Measurements from ENCODE around the gene ADIPOR2. TPM values are rescaled to one million over a fixed set of nuclear protein-coding genes. Genes with fewer than 3 reads are reported as not detected.
"Not testable (repeated sequence)": the region's sequence is repeated elsewhere in the genome, so short reads cannot be mapped to it uniquely, and the experiment has no call there.

The ADIPOR2 gene
- total and polyA plus RNA-seq, 12 donors: 18.5 to 47.7 (median 41.6) TPM

DNA sequence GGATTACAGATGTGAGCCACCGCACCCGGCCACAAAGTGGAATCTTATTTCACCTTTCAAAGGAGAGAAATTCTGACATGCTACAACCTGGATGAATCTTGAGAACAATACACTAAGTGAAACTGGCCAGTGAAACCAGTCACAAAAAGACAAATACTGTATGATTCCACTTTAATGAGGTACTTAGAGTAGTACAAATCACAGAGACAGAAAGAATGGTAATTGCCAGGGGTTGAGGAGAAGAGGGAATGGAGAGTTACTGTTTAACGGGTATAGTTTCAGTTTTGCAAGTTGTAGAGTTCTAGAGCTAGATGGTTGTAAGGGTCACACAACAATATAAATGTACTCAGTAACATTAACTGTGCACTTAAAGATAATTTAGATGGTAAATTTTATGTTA lies 33.4 kb downstream of the ADIPOR2 start:
- TF ChIP-seq, protein P1, sequence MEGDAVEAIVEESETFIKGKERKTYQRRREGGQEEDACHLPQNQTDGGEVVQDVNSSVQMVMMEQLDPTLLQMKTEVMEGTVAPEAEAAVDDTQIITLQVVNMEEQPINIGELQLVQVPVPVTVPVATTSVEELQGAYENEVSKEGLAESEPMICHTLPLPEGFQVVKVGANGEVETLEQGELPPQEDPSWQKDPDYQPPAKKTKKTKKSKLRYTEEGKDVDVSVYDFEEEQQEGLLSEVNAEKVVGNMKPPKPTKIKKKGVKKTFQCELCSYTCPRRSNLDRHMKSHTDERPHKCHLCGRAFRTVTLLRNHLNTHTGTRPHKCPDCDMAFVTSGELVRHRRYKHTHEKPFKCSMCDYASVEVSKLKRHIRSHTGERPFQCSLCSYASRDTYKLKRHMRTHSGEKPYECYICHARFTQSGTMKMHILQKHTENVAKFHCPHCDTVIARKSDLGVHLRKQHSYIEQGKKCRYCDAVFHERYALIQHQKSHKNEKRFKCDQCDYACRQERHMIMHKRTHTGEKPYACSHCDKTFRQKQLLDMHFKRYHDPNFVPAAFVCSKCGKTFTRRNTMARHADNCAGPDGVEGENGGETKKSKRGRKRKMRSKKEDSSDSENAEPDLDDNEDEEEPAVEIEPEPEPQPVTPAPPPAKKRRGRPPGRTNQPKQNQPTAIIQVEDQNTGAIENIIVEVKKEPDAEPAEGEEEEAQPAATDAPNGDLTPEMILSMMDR (IDR thresholded peaks at IDR 0.05): no peak
- no peaks in the 10 kb centered on the region for H3K9me3 ChIP-seq
- H3K27me3 ChIP-seq: no peaks in the 10 kb centered on the region
- peaks cover 0 to 34% (median 22%) of the 10 kb centered on the region in 9 donors for H3K4me1 ChIP-seq
- no peak overlapping the region for H3K27ac ChIP-seq
- H3K4me3 ChIP-seq: no peak overlapping the region
- WGBS, 2 donors: 97 to 98% methylated on average over 3 of the region's 3 CpGs
- intact Hi-C loops (cut with DNase I): no loop called here
- peaks cover 0 to 15% (median 0%) of the 10 kb centered on the region in 9 donors for H3K36me3 ChIP-seq
- ATAC-seq (no peak), DNase-seq (no peak)

DNA sequence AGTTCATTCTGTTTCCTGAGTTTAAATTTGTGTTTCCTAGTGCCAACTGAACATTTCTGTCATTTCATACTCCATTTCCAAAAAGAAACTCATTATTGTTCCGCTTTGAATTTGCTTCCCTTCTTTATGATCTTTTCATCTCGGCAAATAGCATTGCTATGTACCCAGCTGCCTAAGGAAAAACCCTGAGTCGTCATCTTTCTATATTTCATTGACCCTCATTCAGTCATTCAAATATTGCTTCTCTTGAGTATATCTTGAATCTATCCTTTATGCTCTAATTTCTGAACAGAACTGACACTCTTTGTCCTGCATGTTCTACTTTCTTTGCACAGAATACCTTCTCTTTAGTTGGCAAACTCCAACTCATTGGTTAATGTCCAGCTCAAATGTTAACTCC lies 35.9 kb downstream of the ADIPOR2 start:
- no peak overlapping the region for H3K27ac ChIP-seq
- TF ChIP-seq, protein P1 (IDR thresholded peaks at IDR 0.05): no peak
- WGBS, 2 donors: 89 to 92% methylated on average over 3 of the region's 3 CpGs
- no peaks in the 10 kb centered on the region for H3K27me3 ChIP-seq
- no peak overlapping the region for H3K4me3 ChIP-seq
- peaks cover 0 to 19% (median 8%) of the 10 kb centered on the region in 9 donors for H3K4me1 ChIP-seq
- DNase-seq (no peak), ATAC-seq (no peak)
- H3K36me3 ChIP-seq: peaks cover 0 to 21% (median 0%) of the 10 kb centered on the region in 9 donors
- H3K9me3 ChIP-seq: no peaks in the 10 kb centered on the region
- intact Hi-C loops (cut with DNase I): no loop called here

DNA sequence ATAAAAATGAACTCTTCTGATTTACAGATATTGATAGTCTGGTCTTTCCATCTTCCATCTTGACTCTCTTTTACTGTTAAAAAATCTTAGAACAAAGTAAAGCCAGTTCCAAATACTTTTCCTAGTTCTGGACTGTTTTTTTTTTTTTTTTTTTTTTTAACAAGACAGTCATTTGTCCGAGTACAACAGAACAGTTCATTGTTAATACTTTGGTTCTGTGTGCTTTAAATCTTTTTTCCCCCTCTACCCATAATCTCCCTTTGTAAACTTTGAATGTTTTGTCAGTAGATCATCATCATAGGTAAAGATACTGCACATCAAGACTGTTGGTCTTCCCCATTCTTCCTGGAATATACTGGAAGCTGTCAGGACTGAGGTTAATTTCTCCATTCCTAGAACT lies 38.0 kb downstream of the ADIPOR2 start:
- intact Hi-C loops (cut with DNase I): no loop called here
- peaks cover 0 to 21% (median 0%) of the 10 kb centered on the region in 9 donors for H3K36me3 ChIP-seq
- ATAC-seq (no peak), DNase-seq (no peak)
- no peak overlapping the region for H3K27ac ChIP-seq
- TF ChIP-seq, protein P1 (IDR thresholded peaks at IDR 0.05): no peak
- H3K9me3 ChIP-seq: peaks cover 0 to 2% (median 0%) of the 10 kb centered on the region in 11 donors
- 100% methylated on average over 1 of the region's 1 CpG for WGBS, 2 donors
- no peak overlapping the region for H3K4me3 ChIP-seq
- no peaks in the 10 kb centered on the region for H3K27me3 ChIP-seq
- H3K4me1 ChIP-seq: peaks cover 0 to 13% (median 2%) of the 10 kb centered on the region in 9 donors

DNA sequence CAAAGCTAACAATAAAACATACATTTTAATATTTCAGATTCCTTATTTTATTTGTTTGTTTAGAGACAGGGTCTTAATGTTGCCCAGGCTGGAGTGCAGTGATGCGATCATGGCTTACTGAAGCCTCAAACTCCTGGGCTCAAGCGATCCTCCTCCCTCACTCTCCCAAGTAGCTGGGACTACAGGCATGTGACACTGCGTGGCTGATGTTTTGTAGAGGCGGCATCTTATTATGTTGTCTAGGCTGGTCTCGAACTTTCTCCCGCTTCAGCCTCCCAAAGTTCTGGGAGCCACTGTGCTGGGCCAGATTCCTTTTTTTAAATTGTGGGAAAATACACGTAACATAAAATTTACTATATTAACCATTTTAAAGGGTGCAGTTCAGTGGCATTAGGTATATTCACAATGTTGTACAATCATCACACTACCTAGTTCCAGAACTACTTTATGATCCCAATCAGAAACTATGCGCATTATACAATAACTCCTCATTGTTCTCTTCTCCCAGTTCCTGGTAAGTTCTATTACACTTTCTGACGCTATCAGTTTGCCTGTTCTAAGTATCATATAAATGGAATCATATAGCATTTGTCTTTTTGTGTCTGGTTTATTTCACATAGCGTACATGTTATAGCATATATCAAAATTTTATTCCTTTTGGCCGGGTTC lies 40.3 kb downstream of the ADIPOR2 start:
- Histone ChIP-seq H3K4me1 (peaks cover 0 to 12% (median 0%) of the 10 kb centered on the region in 9 donors), H3K27me3 (no peaks in the 10 kb centered on the region), H3K4me3 (no peak overlapping the region), H3K36me3 (peaks cover 0 to 14% (median 0%) of the 10 kb centered on the region in 9 donors), H3K27ac (no peak overlapping the region), H3K9me3 (peaks cover 0 to 3% (median 0%) of the 10 kb centered on the region in 11 donors)
- WGBS, 2 donors: 95 to 98% methylated on average over 11 of the region's 11 CpGs
- intact Hi-C loops (cut with DNase I): no loop called here
- DNase-seq (no peak), ATAC-seq (no peak)
- TF ChIP-seq, protein P1 (IDR thresholded peaks at IDR 0.05): no peak

DNA sequence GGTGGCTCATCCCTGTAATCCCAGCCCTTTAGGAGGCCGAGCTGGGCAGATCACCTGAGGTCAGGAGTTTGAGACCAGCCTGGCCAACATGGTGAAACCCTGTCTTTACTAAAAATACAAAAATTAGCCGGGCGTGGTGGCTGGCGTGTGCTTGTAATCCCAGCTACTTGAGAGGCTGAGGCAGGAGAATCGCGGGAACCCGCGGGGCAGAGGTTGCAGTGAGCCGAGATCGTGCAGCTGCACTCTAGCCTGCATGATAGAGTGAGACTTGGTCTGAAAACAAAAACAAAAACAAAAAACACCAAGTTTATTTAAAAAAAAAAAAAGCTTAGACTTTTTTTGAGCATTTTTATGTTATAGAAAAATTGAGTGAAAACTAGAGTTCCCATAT lies 40.8 kb downstream of the ADIPOR2 start:
- ATAC-seq; H3K27ac ChIP-seq; H3K9me3 ChIP-seq; DNase-seq; intact Hi-C loops (cut with DNase I); H3K4me3 ChIP-seq; H3K27me3 ChIP-seq: not testable (repeated sequence)
- WGBS, 2 donors: 94 to 96% methylated on average over 10 of the region's 10 CpGs
- Histone ChIP-seq H3K36me3 (peaks cover 0 to 14% (median 0%) of the 10 kb centered on the region in 9 donors), H3K4me1 (peaks cover 0 to 12% (median 0%) of the 10 kb centered on the region in 9 donors)
